DLD1 (cell line): ENCODE measurements around the gene SLC25A44.

Source experiments
- in situ Hi-C: cut with HindIII; loops from 2 replicates; pipeline ENCODE4 v1.10.0; 2017; ENCODE audit warnings: low sequenced_read_pairs

Gene SLC25A44

DNA sequence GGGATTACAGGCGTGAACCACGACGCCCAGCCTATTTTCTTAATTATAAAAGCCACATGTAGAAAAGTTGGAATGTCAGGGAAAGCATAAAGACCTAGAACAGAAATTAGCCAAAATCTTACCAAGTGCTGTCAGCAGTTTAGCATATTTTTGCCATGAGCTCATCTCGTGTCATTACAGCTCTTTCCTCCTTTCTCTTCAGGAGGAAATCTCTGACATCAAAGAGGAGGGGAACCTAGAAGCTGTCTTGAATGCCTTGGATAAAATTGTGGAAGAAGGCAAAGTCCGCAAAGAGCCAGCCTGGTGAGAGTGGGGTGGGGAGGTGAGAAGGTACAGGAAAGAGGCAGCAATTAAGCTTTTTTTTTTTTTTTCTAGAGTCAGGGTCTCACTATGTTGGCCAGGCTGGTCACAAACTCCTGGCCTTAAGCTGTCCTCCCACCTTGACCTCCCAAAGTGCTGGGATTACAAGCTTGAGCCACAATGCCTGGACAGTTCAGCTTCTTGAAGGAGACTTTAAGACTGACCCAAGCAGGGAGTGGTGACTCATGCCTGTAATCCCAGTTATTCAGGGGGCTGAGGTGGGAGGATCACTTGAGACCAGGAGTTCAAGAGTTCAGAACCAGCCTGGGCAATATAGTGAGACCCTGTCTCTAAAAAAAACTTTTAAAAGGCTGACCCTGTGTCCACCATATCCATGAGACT is 39.7 kb downstream of the SLC25A44 start:
- in situ Hi-C loops = no loop called here

DNA sequence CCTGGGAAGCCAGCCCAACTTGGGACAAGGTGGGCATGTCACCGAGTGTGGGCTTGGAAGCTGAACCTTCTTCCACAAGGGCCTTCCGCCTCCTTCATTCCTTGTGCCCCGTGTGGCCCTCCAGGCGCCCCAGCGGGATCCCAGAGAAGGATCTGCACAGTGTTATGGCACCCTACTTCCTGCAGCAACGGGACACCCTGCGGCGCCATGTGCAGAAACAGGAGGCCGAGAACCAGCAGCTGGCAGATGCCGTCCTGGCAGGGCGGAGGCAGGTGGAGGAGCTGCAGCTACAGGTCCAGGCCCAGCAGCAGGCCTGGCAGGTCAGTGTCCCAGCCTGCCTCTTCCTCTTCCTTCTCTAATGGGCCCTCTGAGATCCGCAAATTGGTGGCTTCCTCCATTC is 42.3 kb downstream of the SLC25A44 start:
- in situ Hi-C loops = no loop called here

DNA sequence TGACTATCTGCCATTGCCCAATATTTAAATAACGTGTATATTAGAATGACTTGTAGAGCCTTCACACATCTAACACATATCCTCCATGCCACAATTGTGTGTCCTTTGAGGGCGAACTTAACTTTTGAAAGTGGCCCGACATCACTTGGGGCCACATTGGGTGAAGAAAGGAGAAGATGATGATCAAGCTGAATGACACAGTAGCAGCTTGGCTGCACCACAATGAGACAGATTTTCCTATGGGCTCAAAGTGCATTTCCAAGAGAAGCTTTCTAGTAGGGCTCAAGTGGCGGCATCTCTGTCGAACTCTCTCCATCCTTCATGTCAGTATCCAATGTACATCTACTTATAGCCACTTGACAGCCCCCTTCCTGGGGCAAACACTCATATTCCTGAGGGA is 44.3 kb downstream of the SLC25A44 start:
- in situ Hi-C loops = no loop called here

DNA sequence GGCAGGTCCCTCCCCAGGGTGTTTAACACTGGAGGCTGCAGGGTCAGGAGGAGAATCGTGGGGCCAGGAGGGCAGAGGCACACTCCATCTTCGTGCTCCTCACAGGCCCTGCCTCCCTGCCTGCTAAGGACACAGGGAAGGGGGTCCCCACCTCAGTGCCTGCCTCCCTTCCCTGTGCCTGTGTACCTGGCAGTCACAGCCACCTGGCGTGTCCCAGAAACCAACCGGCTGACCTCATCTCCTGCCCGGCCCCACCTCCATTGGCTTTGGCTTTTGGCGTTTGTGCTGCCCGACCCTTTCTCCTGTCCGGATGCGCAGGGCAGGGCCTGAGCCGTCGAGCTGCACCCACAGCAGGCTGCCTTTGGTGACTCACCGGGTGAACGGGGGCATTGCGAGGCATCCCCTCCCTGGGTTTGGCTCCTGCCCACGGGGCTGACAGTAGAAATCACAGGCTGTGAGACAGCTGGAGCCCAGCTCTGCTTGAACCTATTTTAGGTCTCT is 47.5 kb downstream of the SLC25A44 start:
- in situ Hi-C loops = no loop called here

DNA sequence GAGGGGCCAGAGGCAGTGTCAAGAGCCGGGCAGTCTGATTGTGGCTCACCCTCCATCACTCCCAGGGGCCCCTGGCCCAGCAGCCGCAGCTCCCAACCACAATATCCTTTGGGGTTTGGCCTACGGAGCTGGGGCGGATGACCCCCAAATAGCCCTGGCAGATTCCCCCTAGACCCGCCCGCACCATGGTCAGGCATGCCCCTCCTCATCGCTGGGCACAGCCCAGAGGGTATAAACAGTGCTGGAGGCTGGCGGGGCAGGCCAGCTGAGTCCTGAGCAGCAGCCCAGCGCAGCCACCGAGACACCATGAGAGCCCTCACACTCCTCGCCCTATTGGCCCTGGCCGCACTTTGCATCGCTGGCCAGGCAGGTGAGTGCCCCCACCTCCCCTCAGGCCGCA is 48.0 kb downstream of the SLC25A44 start, which contains the start of gene BGLAP:
Gene BGLAP, plus strand, starts transcription at position 259 of the 400 bp plus-strand sequence. Its CDS starts 48 bp downstream, at position 307.
- in situ Hi-C loops = no loop called here

DNA sequence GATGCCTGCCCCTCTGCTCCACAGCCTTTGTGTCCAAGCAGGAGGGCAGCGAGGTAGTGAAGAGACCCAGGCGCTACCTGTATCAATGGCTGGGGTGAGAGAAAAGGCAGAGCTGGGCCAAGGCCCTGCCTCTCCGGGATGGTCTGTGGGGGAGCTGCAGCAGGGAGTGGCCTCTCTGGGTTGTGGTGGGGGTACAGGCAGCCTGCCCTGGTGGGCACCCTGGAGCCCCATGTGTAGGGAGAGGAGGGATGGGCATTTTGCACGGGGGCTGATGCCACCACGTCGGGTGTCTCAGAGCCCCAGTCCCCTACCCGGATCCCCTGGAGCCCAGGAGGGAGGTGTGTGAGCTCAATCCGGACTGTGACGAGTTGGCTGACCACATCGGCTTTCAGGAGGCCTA is 48.8 kb downstream of the SLC25A44 start:
- in situ Hi-C loops = no loop called here

DNA sequence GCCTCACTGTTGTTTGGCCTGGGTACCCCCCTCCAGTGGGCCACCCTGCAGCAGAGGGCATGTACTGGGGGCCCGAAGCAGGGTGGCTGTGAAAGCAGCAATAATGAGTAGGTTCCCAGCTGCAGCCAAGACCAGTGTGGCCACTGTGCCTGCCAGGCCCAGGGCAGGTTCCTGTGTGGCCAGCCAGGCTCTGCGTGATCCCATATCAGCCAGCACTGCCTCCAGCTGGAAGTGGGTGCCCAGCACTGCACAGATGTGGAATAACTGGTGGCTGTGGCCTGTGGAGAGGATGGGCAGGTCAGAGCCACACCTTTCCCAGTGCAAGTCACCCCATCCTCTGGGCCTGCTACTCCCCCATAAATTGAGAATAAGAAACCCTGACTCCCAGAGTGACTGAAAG is 50.2 kb downstream of the SLC25A44 start:
- in situ Hi-C loops = no loop called here

DNA sequence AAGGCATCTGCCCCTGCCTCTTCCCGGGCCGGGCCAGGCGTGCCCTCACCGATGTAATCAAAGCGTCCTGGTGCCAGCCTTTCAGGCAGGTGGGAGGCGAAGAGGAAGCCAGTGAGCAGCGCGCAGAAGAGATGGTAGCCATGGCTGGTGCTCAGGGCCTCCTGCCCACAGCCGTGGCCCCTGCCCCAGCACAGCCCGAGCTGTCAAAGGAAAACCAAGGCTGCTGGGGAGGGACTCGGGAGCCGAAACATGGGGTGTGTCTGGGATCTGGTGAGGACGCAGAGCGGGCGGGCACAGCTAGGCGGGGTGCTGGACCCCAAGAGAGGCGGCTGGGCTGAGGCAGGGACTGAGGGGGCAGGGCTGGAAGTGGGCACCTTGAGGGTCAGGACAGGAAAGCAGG is 50.8 kb downstream of the SLC25A44 start:
- in situ Hi-C loops = no loop called here

DNA sequence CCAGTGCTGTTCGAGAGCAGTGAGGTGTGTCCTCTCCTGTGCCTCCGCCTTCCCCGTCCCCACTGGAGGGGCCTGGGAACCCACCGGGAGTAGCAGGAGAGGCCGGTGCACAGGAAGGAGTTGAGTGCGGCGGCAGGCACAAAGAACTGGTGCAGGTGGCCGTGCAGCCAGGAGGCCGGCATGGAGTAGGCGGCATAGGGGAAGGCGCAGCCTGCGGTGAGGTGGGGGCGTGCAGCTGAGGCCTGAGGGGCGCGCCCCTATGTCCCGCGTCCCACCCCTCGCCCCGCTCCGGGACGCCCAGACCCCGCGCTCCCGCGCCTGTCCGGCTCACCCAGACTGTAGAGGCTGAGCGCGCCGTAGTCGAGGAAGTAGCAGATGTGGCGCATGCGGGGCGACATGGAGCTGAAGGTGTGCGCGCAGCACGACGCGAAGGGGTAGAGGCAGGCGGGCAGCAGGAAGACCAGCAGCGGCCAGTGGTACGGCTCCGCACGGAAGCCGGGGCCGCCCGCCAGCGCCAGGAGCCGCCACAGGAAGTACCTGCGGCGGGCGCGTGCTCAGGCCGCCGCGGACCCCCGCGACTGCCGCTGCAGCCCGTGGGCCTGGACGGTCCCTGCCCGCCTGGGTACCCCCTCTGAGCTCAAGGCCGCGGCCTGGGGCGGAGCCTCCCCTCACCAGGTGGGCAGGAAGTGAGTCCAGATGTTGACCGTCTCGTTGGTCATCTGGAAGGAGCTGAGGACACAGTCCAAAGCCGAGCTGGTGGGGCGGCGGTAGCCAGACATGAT is 51.7 kb downstream of the SLC25A44 start:
- in situ Hi-C loops = no loop called here

DNA sequence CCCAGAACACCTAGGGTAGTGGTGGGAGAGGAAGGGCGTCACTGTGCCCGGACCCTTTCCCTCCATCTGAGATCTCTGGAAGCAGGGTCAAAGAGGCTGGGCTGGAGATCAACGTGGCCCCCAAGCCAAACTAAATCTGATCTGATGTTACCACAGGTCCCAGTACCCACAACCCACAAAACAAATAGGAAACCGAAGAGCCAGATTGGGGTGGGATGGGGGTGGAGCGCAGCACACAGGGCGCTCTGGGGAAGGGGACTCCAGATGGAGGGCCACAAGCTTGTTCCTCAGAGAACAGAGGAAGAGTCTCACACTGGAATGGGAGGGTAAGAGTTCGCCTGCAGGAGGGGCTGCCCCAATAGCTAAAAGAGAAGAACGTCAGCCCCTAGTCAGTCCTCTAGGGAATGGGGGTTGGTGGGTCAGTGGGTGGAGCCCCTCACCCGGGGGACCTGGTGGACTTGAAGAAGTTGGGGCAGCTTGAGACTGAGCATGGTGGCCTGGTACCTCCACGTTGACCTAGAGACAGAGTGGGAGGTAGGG is 52.4 kb downstream of the SLC25A44 start:
- in situ Hi-C loops = no loop called here

DNA sequence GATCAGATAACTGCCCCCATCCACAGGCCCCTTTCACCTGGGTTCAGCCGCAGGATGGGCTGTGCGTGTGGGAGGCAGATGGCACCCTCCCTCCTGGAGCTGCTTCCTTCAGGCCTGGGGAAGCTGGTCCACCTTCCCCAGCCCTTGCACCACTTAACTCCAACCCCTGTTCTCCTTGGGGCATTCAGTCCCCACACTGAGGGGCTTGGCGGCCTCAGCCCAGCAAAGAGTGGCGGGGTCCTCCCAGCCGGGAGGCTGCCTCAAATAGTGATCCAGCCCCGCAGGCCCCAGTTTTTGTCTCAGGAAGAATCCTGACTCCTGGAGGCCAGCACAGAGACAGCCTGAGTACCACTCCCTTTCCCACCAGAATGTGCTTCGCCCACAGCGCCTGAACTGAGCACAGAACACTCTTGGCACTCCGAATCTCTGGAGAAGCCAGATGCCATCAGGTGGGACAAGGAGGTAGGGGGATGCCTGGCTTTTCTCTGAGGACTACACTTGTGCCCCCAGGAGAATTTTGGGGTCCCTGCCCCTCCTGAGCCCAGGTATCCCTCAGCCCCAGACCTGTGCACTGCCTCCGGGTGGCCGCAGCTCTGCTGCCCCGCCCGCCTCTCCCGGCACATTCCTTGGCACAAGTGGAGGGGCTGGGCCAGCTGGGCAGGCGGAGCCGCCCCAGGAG is 53.0 kb downstream of the SLC25A44 start:
- in situ Hi-C loops = no loop called here

DNA sequence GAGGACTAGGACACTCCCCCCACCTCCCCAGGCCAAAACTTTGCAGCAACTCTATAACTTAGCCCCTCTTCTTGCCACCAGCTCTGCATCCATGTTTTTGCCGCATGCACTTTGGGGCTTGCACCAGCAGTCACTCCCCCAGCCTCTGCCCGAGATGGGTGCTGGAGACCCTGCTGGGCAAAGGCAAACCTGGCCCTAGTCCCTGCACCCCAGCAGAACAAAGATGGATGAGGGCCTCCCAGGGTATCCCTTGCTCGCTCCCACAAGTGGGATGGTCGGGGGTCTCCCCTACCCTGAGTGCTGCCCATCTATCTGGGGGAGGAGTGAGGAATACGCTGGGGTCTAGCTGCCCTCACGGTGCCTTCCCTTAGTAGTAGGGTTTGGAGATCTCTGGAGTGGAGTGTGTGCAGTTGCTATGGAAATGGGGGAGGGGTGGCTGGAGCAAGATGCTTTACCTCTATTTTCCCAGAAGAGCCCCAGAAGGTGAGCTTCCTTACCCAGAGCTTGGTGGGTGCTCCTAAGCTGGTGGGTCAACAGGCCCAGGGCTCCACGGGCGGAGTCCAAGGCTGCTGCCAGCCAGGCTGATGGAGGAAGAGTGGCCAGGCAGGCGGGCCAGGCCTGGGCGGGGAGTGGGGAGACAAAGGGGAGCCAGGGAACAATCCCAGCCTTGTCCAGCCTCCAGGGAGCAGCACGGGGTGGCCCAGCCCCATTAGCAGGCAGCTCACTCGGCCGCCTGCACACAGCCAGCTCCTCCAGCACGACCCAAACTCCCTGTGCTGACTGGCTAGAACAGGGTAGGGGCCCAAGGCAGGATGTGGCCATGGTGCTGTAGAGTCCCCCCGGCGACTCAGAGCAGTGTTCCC is 53.8 kb downstream of the SLC25A44 start, which contains the start of gene PAQR6:
Gene PAQR6, minus strand, starts transcription at position 597 of the 863 bp plus-strand sequence. CDS start 1,325 bp downstream, outside the sequence.
- in situ Hi-C loops = no loop called here

DNA sequence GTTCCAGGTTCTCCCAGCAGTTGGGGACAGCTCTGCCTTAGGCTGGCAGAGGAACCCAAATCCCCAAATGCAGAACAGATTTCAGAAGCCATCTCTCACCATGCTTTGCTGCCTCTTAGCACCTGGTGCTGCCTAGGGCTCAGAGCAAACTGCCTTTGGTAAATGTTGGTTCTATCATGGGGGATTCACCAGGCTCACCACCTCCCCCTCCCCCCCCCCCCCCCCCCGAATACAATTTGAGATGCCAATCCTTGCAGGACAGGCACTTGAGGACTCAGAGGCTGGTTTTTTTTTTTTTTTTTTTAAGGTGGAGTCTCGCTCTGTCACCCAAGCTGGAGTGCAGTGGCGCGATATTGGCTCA is 54.4 kb downstream of the SLC25A44 start:
- in situ Hi-C loops = no loop called here

DNA sequence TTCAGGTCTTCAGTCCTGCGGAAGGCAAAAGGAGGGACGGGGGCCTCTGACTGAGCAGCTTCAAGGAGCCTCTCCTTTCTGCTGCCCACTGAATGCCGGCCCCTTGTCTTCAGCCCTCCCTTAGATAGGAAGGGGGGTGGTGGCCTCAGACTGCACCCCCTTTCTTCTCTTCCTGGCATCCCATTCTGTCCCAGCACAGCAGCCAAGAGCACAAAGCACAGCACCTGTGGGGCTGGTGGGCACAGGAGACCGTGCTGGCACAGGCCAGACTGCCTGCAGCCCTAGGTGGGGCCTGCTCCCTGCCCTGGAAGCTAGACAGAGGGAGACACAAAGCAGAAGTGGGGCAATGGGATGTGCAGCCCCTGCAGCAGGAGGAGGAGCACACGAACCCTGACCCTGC is 55.7 kb downstream of the SLC25A44 start:
- in situ Hi-C loops = no loop called here

DNA sequence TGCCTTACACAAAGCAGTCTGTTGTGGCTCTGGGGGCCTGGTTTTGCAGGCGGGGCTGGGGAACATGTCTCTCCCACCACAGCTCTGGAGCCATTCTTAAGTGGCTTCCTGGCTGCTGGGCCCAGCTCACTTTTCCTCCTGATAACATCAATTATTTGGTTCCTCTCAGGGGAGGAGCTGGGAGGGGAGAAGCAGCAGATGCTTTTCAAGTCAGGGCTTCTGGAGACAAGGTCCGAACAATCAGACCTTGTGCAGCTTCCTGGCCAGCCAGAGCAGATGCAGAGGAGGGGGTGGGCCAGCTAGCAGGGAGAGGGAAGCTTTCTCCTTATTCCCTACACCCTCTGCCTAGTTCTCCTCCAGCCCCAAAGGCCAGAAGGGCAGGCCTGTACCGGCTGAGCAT is 57.6 kb downstream of the SLC25A44 start:
- in situ Hi-C loops = no loop called here

DNA sequence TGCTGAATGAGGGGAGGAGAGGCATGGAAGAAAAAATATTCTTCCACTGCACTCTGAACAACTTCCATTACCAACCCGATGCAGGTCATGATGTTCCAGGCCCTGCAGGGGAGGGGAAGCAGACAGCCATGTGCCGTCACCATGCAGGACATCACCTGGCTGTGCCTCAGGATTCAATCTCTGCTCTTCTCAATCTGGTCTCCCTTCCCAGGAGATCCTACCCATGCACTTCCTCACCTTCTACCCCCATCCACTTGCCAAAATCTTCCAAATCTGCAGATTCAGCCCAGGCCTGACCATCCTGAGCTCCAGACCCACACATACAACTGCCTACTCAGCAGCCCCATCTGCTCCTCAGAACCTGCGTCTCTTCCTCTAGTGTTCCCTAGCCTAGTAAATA is 59.7 kb downstream of the SLC25A44 start:
- in situ Hi-C loops = no loop called here

DNA sequence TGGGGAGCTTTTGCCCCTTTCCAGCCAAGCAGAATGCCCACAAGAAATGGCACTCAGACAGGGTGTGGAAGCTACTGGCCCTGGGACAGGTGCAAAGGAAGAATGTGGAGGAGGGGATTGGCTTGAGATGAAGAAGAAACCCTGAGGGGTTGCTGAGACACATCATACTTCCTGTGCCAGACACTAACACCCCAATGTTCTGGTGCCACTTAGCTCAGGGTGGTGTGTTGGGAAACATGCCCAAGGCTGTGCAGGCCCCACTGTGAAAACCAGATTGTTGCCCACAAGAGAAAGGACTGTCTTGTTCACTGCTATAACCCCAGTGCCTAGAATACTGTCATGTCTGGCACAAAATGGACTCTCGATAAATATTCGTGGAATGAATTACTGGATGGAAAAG is 63.8 kb downstream of the SLC25A44 start:
- in situ Hi-C loops = no loop called here

DNA sequence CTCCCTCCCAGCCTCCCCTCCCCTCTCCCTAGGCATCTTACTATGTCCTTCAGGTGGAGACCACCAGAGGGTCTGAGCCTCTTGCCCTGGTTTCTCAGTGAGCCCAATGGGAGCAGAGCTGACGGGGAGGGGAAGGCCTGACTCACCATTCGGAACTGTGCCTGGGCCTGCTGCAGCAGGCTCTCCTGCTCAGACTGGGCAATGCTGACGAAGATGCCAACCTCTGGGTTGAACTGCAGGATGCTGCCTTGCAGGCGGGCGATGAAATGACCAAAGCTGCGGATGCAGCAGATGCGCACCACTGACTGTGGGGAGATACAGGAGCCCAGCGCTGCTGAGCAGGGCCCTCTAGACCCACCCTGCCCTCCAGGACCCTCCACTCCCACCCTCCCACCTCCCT is 65.0 kb downstream of the SLC25A44 start:
- in situ Hi-C loops = no loop called here

DNA sequence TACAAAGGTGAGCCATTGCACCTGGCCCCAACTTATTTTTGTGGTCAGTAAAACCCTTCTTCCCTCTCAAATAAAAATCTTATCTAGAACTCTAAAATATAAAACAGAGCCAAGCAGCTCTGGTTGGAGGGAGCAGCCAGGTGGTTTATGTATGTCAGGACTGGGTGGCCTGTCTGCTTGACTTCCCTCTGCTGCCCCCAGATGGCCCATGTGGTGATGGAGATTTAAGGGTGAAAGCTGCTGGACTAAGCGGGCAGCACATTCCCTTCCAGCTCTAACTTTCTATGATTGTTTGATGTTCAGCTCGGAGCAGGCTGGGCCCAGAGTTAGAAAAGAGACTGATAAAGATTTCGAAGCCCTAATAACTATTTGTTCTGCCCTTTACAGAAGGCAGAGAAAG is 65.9 kb downstream of the SLC25A44 start:
- in situ Hi-C loops = no loop called here

DNA sequence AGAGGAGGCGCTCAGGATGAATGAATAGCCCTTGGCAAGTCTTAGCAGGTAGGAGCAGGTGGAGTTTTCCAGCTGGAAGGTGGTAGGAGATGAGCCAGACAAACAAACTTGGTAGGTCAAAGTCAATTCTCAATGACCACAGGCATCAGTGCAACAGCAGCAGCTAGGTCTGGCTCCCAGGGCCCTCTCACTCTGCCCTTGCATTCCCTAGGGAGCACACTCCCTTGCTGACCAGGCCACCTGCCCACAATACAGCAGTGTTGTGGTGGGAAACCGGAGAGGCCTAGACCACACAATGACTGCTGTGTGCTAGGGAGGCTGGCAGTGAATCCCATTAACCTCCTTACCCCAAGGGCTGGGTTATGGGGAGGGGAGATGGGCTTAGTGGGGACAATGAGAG is 67.0 kb downstream of the SLC25A44 start:
- in situ Hi-C loops = no loop called here
